Chondrocyte (in vitro differentiated cells): Measurements from ENCODE around the gene AFP. TPM values are rescaled to one million over a fixed set of nuclear protein-coding genes. Genes with fewer than 3 reads are reported as not detected.

Experiments used
- DNase-seq: peaks from one replicate; pipeline ENCODE4 v3.0.0; 2021; ENCODE audit warnings: mixed read lengths, low spot score
- H3K27ac Mint-ChIP-seq: one replicate; pipeline ENCODE4 v1.8.0; 2021; ENCODE audit warnings: mild to moderate bottlenecking, moderate library complexity, mixed read lengths; ENCODE audit not compliant: unreplicated experiment
- H3K27me3 Mint-ChIP-seq: 2 replicates; pipeline ENCODE4 v1.8.0; 2021; ENCODE audit warnings: low read depth, mixed read lengths
- H3K36me3 Mint-ChIP-seq: 2 replicates; pipeline ENCODE4 v1.8.0; 2021; ENCODE audit warnings: low read depth, mixed read lengths
- H3K4me1 Mint-ChIP-seq: 2 replicates; pipeline ENCODE4 v1.8.0; 2021; ENCODE audit warnings: low read depth, mild to moderate bottlenecking, mixed read lengths
- H3K4me3 Mint-ChIP-seq: one replicate; pipeline ENCODE4 v1.8.0; 2021; ENCODE audit warnings: mild to moderate bottlenecking, moderate library complexity, mixed read lengths; ENCODE audit not compliant: unreplicated experiment
- H3K9me3 Mint-ChIP-seq: 2 replicates; pipeline ENCODE4 v1.8.0; 2021; ENCODE audit warnings: low read depth, mixed read lengths
- CTCF ChIP-seq: fragments of 200-600 bp; sonication (generic); IDR thresholded peaks from 2 replicates; pipeline ENCODE4 v1.5.0; 2021; ENCODE audit warnings: antibody characterized with exemption, mild to moderate bottlenecking, moderate library complexity
- total RNA-seq: library from RNA; stranded (reverse); gene quantifications from 3 replicates; pipeline ENCODE4 v1.2.1, GENCODE V29; 2021

The AFP gene
- total RNA-seq, 1 donor from 2014 or later = not detected

- Mint-ChIP-seq H3K4me1 (no peaks in the 10 kb centered on the region), H3K27me3 (peaks cover 23% of the 10 kb centered on the region), H3K4me3 (no peak overlapping the region), H3K36me3 (no peaks in the 10 kb centered on the region), H3K27ac (no peak overlapping the region), H3K9me3 (no peaks in the 10 kb centered on the region)
- DNase-seq = no peak
- TF ChIP-seq CTCF = no peak
Measured at GRCh38 chr4:73485085-73485484, 49.1 kb downstream of the AFP start.

GRCh38 chr4:73485596-73485995 lies 49.6 kb downstream of the AFP start:
- Mint-ChIP-seq H3K4me3 (no peak overlapping the region), H3K36me3 (no peaks in the 10 kb centered on the region), H3K27ac (no peak overlapping the region), H3K4me1 (no peaks in the 10 kb centered on the region), H3K27me3 (peaks cover 23% of the 10 kb centered on the region), H3K9me3 (no peaks in the 10 kb centered on the region)
- DNase-seq = no peak
- TF ChIP-seq CTCF = no peak

- no peak overlapping the region for H3K27ac Mint-ChIP-seq
- no peaks in the 10 kb centered on the region for H3K36me3 Mint-ChIP-seq
- no peaks in the 10 kb centered on the region for H3K9me3 Mint-ChIP-seq
- H3K4me3 Mint-ChIP-seq = no peak overlapping the region
- no peaks in the 10 kb centered on the region for H3K4me1 Mint-ChIP-seq
- no peak for DNase-seq
- peaks cover 26% of the 10 kb centered on the region for H3K27me3 Mint-ChIP-seq
- TF ChIP-seq CTCF = no peak
Measured at GRCh38 chr4:73486497-73486896, 50.5 kb downstream of the AFP start.

- Mint-ChIP-seq H3K27me3 (peaks cover 29% of the 10 kb centered on the region), H3K9me3 (no peaks in the 10 kb centered on the region), H3K36me3 (no peaks in the 10 kb centered on the region), H3K27ac (no peak overlapping the region), H3K4me1 (no peaks in the 10 kb centered on the region), H3K4me3 (no peak overlapping the region)
- no peak for TF ChIP-seq CTCF
- no peak for DNase-seq
Measured at GRCh38 chr4:73487233-73487632, 51.2 kb downstream of the AFP start.

- peaks cover 25% of the 10 kb centered on the region for H3K27me3 Mint-ChIP-seq
- H3K4me1 Mint-ChIP-seq = no peaks in the 10 kb centered on the region
- no peak for DNase-seq
- H3K4me3 Mint-ChIP-seq = no peak overlapping the region
- no peaks in the 10 kb centered on the region for H3K36me3 Mint-ChIP-seq
- H3K9me3 Mint-ChIP-seq = no peaks in the 10 kb centered on the region
- no peak overlapping the region for H3K27ac Mint-ChIP-seq
- TF ChIP-seq CTCF = no peak
Measured at GRCh38 chr4:73499996-73500765, 64.2 kb downstream of the AFP start.
